PC-9 (cell line): ENCODE data around the gene ANKLE1. TPM values are rescaled to one million over a fixed set of nuclear protein-coding genes. Genes with fewer than 3 reads are reported as not detected.

Experiments
- BruUV-seq: library from RNA; stranded (reverse); fragments of 400-500 nt; replicated peaks from 2 replicates; lab custom pipeline; 2021; lab: Mats Ljungman, UMichigan
- CTCF ChIA-PET: fragments of 300-600 bp; sonication (Branson Sonifier 250); formaldehyde crosslinking; loops from one replicate; lab custom pipeline; 2022; ENCODE audit warnings: antibody characterized with exemption; lab: Charles Lee
- POLR2A ChIA-PET: fragments of 300-600 bp; sonication (Branson Sonifier 250); formaldehyde crosslinking; loops from one replicate; lab custom pipeline; 2022; ENCODE audit warnings: antibody characterized with exemption; ENCODE audit not compliant: unreplicated experiment; lab: Charles Lee
- DNase-seq, 2 experiments: peaks; one replicate each; pipeline versions ENCODE4 v3.0.0 to v3.0.0-alpha.2; 2015 to 2022; ENCODE audit warnings: mixed read lengths in 1 of 2
- H2AFZ ChIP-seq: fragments of 200-600 bp; sonication (generic); 2 replicates; pipeline ENCODE4 v1.8.1; 2017; ENCODE audit warnings: antibody characterized with exemption
- H3F3A ChIP-seq: fragments of 200-600 bp; sonication (generic); 2 replicates; pipeline ENCODE4 v1.8.1; 2017; ENCODE audit warnings: antibody characterized with exemption, mild to moderate bottlenecking, low read depth; ENCODE audit not compliant: insufficient read depth
- H3K27ac ChIP-seq: fragments of 200-600 bp; sonication (generic); 2 replicates; pipeline ENCODE4 v1.6.1; 2016; ENCODE audit warnings: mixed run types
- H3K27me3 ChIP-seq: fragments of 200-600 bp; sonication (generic); 2 replicates; pipeline ENCODE4 v1.6.1; 2016; ENCODE audit warnings: low read depth, mixed run types; ENCODE audit not compliant: insufficient read depth
- H3K36me3 ChIP-seq: fragments of 200-600 bp; sonication (generic); 2 replicates; pipeline ENCODE4 v1.6.1; 2016; ENCODE audit warnings: low read depth, mixed run types
- H3K4me1 ChIP-seq: fragments of 200-600 bp; sonication (generic); replicated peaks from 2 replicates; pipeline ENCODE4 v1.6.1; 2016; ENCODE audit warnings: mixed run types; ENCODE audit not compliant: insufficient read depth
- H3K4me2 ChIP-seq: fragments of 200-600 bp; sonication (generic); 2 replicates; pipeline ENCODE4 v1.6.1; 2017; ENCODE audit warnings: mixed run types
- H3K4me3 ChIP-seq: fragments of 200-600 bp; sonication (generic); 2 replicates; pipeline ENCODE4 v1.6.1; 2016; ENCODE audit warnings: mixed run types
- H3K79me2 ChIP-seq: fragments of 200-600 bp; sonication (generic); 2 replicates; pipeline ENCODE4 v1.6.1; 2017; ENCODE audit warnings: low read depth, mixed run types
- H3K9me2 ChIP-seq: fragments of 200-600 bp; sonication (generic); 2 replicates; pipeline ENCODE4 v1.8.1; 2017; ENCODE audit warnings: mild to moderate bottlenecking; ENCODE audit not compliant: insufficient read depth
- H3K9me3 ChIP-seq: fragments of 200-600 bp; sonication (generic); 2 replicates; pipeline ENCODE4 v1.8.1; 2016; ENCODE audit warnings: low read depth; ENCODE audit not compliant: insufficient read depth
- H4K20me1 ChIP-seq: fragments of 200-600 bp; sonication (generic); 2 replicates; pipeline ENCODE4 v1.8.1; 2017; ENCODE audit not compliant: insufficient read depth
- CTCF ChIP-seq: fragments of 200-600 bp; sonication (generic); conservative IDR thresholded peaks from 2 replicates; pipeline ENCODE4 v1.6.1; 2017; ENCODE audit warnings: mixed run types, antibody characterized with exemption, mild to moderate bottlenecking, moderate library complexity
- EZH2 ChIP-seq: fragments of 200-600 bp; sonication (generic); IDR thresholded peaks from 2 replicates; pipeline ENCODE4 v1.8.0; 2017; ENCODE audit warnings: antibody characterized with exemption, low read depth
- intact Hi-C: fragments of 100-400 bp; cut with micrococcal nuclease; formaldehyde crosslinking; loops from one replicate; pipeline ENCODE4 v1.10.0; 2022; ENCODE audit not compliant: unreplicated experiment
- total RNA-seq: library from RNA; stranded (reverse); gene quantifications from 2 replicates; pipeline ENCODE4 v1.2.3, GENCODE V29; 2021

The ANKLE1 gene
- total RNA-seq, 1 experiment from 2014 or later: 1.2 TPM

- Histone ChIP-seq H3K9me3 (no peaks in the 10 kb centered on the region), H3K9me2 (no peaks in the 10 kb centered on the region), H3F3A (peaks cover 53% of the 10 kb centered on the region), H3K27me3 (no peaks in the 10 kb centered on the region), H4K20me1 (peaks cover 12% of the 10 kb centered on the region; the same call in 1 of the 2 replicates), H3K79me2 (peaks cover 28% of the 10 kb centered on the region), H3K36me3 (peaks cover 37% of the 10 kb centered on the region), H3K4me2 (no peak overlapping the region), H3K4me1 (peaks cover 13% of the 10 kb centered on the region), H3K27ac (no peak overlapping the region), H3K4me3 (no peak overlapping the region), H2AFZ (no peak overlapping the region)
- ChIA-PET POLR2A (no interaction called here), CTCF (no interaction called here)
- no peak for TF ChIP-seq EZH2
- TF ChIP-seq CTCF: no peak
- intact Hi-C loops: no loop called here
- no TSS peak for BruUV-seq
- no peak for DNase-seq
Observed at GRCh38 chr19:17318966-17319365, 37.3 kb downstream of the ANKLE1 start.

- peaks cover 46% of the 10 kb centered on the region for H3F3A ChIP-seq
- H3K4me2 ChIP-seq: no peak overlapping the region
- H3K27ac ChIP-seq: no peak overlapping the region
- no peak for DNase-seq
- intact Hi-C loops: no loop called here
- ChIA-PET CTCF (no interaction called here), POLR2A (no interaction called here)
- no peak overlapping the region for H3K4me3 ChIP-seq
- peaks cover 12% of the 10 kb centered on the region; the same call in 1 of the 2 replicates for H4K20me1 ChIP-seq
- TF ChIP-seq EZH2 (no peak), CTCF (no peak)
- peaks cover 31% of the 10 kb centered on the region for H3K36me3 ChIP-seq
- peaks cover 21% of the 10 kb centered on the region for H3K79me2 ChIP-seq
- H3K9me2 ChIP-seq: no peaks in the 10 kb centered on the region
- no TSS peak for BruUV-seq
- peaks cover 13% of the 10 kb centered on the region for H3K4me1 ChIP-seq
- H3K9me3 ChIP-seq: no peaks in the 10 kb centered on the region
- H2AFZ ChIP-seq: no peak overlapping the region
- H3K27me3 ChIP-seq: no peaks in the 10 kb centered on the region
Observed at GRCh38 chr19:17319473-17320238, 38.0 kb downstream of the ANKLE1 start.

GRCh38 chr19:17320435-17320834, 38.7 kb downstream of the ANKLE1 start:
- CTCF ChIA-PET: no interaction called here
- H3K4me2 ChIP-seq: no peak overlapping the region
- peaks cover 47% of the 10 kb centered on the region for H3F3A ChIP-seq
- POLR2A ChIA-PET: interaction anchor here (0.5 to 0.7 kb wide), 2 partner anchors 66 to 283 kb away, joined by 3 to 5 read pairs; no protein-coding TSS in a partner anchor
- no TSS peak for BruUV-seq
- H3K9me2 ChIP-seq: no peaks in the 10 kb centered on the region
- no peak for DNase-seq
- peaks cover 17% of the 10 kb centered on the region for H3K79me2 ChIP-seq
- H3K9me3 ChIP-seq: no peaks in the 10 kb centered on the region
- H3K36me3 ChIP-seq: peaks cover 27% of the 10 kb centered on the region
- peaks cover 13% of the 10 kb centered on the region for H3K4me1 ChIP-seq
- H2AFZ ChIP-seq: no peak overlapping the region
- H4K20me1 ChIP-seq: peaks cover 12% of the 10 kb centered on the region; the same call in 1 of the 2 replicates
- TF ChIP-seq EZH2: no peak
- TF ChIP-seq CTCF: no peak
- H3K4me3 ChIP-seq: no peak overlapping the region
- intact Hi-C loops: no loop called here
- no peak overlapping the region for H3K27ac ChIP-seq
- no peaks in the 10 kb centered on the region for H3K27me3 ChIP-seq
